ENCODE data around the gene VAT1L.

DNA sequence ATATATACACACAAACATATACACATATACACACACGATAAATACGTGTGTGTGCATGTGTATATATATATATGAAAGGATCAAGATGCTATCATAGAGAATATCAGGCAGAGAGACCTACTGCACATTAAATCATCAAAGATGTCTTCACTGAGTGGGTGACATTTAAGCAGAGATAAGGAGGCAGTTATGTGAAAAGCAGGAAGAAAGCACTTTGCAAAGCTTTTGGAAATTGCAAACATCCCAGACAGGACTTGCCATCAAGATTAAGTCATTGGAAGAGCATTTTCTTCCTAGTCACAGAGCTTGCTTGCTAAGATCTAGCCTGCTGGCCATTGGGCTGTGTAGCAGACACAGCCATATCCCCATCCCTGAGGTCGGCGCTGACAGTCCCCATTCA is 56.4 kb downstream of the VAT1L start:
- TF ChIP-seq, protein P1, sequence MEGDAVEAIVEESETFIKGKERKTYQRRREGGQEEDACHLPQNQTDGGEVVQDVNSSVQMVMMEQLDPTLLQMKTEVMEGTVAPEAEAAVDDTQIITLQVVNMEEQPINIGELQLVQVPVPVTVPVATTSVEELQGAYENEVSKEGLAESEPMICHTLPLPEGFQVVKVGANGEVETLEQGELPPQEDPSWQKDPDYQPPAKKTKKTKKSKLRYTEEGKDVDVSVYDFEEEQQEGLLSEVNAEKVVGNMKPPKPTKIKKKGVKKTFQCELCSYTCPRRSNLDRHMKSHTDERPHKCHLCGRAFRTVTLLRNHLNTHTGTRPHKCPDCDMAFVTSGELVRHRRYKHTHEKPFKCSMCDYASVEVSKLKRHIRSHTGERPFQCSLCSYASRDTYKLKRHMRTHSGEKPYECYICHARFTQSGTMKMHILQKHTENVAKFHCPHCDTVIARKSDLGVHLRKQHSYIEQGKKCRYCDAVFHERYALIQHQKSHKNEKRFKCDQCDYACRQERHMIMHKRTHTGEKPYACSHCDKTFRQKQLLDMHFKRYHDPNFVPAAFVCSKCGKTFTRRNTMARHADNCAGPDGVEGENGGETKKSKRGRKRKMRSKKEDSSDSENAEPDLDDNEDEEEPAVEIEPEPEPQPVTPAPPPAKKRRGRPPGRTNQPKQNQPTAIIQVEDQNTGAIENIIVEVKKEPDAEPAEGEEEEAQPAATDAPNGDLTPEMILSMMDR (IDR thresholded peaks at IDR 0.05; ENCODE audit: borderline replicate concordance, extremely low read depth, low read length, poor library complexity, severe bottlenecking) = no peak
- TF ChIP-seq EZH2 (IDR thresholded peaks at IDR 0.05; ENCODE audit: borderline replicate concordance, low read depth, low read length, severe bottlenecking) = no peak
